Fibroblast of the aortic adventitia (primary cell): ENCODE results near the gene EXOC4. TPM values are rescaled to one million over a fixed set of nuclear protein-coding genes. Genes with fewer than 3 reads are reported as not detected.

Source experiments
- DNase-seq: peaks from one replicate; pipeline ENCODE4 v3.0.0-alpha.2; 2010; ENCODE audit warnings: low read depth
- H3K4me3 ChIP-seq: 2 replicates; pipeline ENCODE4 v1.5.1; 2011; ENCODE audit warnings: low read depth, mild to moderate bottlenecking, control low read depth, low read length, moderate library complexity
- CTCF ChIP-seq: IDR thresholded peaks from 2 replicates; pipeline ENCODE4 v1.5.1; 2011; ENCODE audit warnings: mild to moderate bottlenecking, low read length, control low read depth, inconsistent platforms; ENCODE audit not compliant: insufficient read depth
- total RNA-seq: library from RNA; depleted of rRNA; stranded (reverse); fragments of >200 nt; gene quantifications from 2 replicates; pipeline ENCODE4 v1.2.3, GENCODE V29; 2012; ENCODE audit warnings: low replicate concordance

EXOC4 gene
- total RNA-seq, 1 donor, result 105 TPM

GRCh38 chr7:133411395-133411794, 158.5 kb downstream of the EXOC4 start:
- no peak for TF ChIP-seq CTCF
- no peak overlapping the region for H3K4me3 ChIP-seq
- DNase-seq, result no peak

GRCh38 chr7:133412942-133413341, 160.1 kb downstream of the EXOC4 start:
- H3K4me3 ChIP-seq, result no peak overlapping the region
- no peak for TF ChIP-seq CTCF
- no peak for DNase-seq

- DNase-seq, result no peak
- no peak for TF ChIP-seq CTCF
- H3K4me3 ChIP-seq, result no peak overlapping the region
These were observed 166.2 kb downstream of the EXOC4 start for GRCh38 chr7:133419041-133419440.

- DNase-seq, result no peak
- no peak overlapping the region for H3K4me3 ChIP-seq
- TF ChIP-seq CTCF, result no peak
These were observed 170.7 kb downstream of the EXOC4 start for GRCh38 chr7:133423618-133424017.

- no peak for DNase-seq
- H3K4me3 ChIP-seq, result no peak overlapping the region
- TF ChIP-seq CTCF, result no peak
These were observed 175.4 kb downstream of the EXOC4 start for GRCh38 chr7:133428326-133428725.

GRCh38 chr7:133428876-133429275, 176.0 kb downstream of the EXOC4 start:
- DNase-seq, result no peak
- no peak for TF ChIP-seq CTCF
- H3K4me3 ChIP-seq, result no peak overlapping the region

- peak; percentile 54 for DNase-seq
- H3K4me3 ChIP-seq, result no peak overlapping the region
- TF ChIP-seq CTCF, result no peak
These were observed 176.5 kb downstream of the EXOC4 start for GRCh38 chr7:133429371-133429770.
